HG02981 (cell line): ENCODE data around the gene TRIP10.
"Not testable (repeated sequence)": the region's sequence is repeated elsewhere in the genome, so short reads cannot be mapped to it uniquely, and the experiment has no call there.

Experiments used
- ATAC-seq: cut with Tn5 transposase; IDR thresholded peaks from one replicate; pipeline ENCODE4 v1.9.1; 2021; ENCODE audit warnings: mild to moderate bottlenecking, moderate library complexity; ENCODE audit not compliant: unreplicated experiment

The TRIP10 gene

GRCh38 chr19:6740589-6741343 lies 1.3 kb downstream of the TRIP10 start:
- no peak for ATAC-seq

GRCh38 chr19:6743066-6743465 lies 3.6 kb downstream of the TRIP10 start:
- ATAC-seq: no peak

- no peak for ATAC-seq
These were observed 4.4 kb downstream of the TRIP10 start for GRCh38 chr19:6743714-6744380.

- no peak for ATAC-seq
These were observed 5.2 kb downstream of the TRIP10 start for GRCh38 chr19:6744381-6745301.

- no peak for ATAC-seq
These were observed 6.5 kb downstream of the TRIP10 start for GRCh38 chr19:6745965-6746364.

- not testable (repeated sequence) for ATAC-seq
These were observed 9.1 kb downstream of the TRIP10 start for GRCh38 chr19:6748543-6748942.

- no peak for ATAC-seq
These were observed 10.6 kb downstream of the TRIP10 start for GRCh38 chr19:6750062-6750461.

- no peak for ATAC-seq
These were observed 11.7 kb downstream of the TRIP10 start for GRCh38 chr19:6751189-6751588.

GRCh38 chr19:6752256-6753177 lies 13.0 kb downstream of the TRIP10 start:
- ATAC-seq: no peak

- ATAC-seq: peak; percentile 77
These were observed 13.9 kb downstream of the TRIP10 start for GRCh38 chr19:6753178-6754031.

GRCh38 chr19:6754136-6754535 lies 14.7 kb downstream of the TRIP10 start:
- ATAC-seq: no peak

- ATAC-seq: no peak
These were observed 15.4 kb downstream of the TRIP10 start for GRCh38 chr19:6754653-6755463.

- no peak for ATAC-seq
These were observed 21.1 kb downstream of the TRIP10 start for GRCh38 chr19:6760606-6761005.

GRCh38 chr19:6761053-6761676 lies 21.7 kb downstream of the TRIP10 start:
- ATAC-seq: no peak

GRCh38 chr19:6762253-6762797 lies 22.8 kb downstream of the TRIP10 start:
- ATAC-seq: not testable (repeated sequence)

GRCh38 chr19:6765738-6766356 lies 26.4 kb downstream of the TRIP10 start:
- no peak for ATAC-seq

- ATAC-seq: no peak
These were observed 27.0 kb downstream of the TRIP10 start for GRCh38 chr19:6766357-6767080.
